22Rv1 (cell line): ENCODE results near the gene RDH12.

Source experiments
- ZFX ChIP-seq: fragments of 450-650 bp; IDR thresholded peaks from 2 replicates; pipeline ENCODE4 v1.6.1; 2017; ENCODE audit warnings: antibody characterized with exemption, borderline replicate concordance
- TF ChIP-seq, protein P1 (sequence below): fragments of 450-650 bp; IDR thresholded peaks from 2 replicates; pipeline ENCODE4 v1.5.1; 2017; ENCODE audit warnings: mild to moderate bottlenecking

DNA sequence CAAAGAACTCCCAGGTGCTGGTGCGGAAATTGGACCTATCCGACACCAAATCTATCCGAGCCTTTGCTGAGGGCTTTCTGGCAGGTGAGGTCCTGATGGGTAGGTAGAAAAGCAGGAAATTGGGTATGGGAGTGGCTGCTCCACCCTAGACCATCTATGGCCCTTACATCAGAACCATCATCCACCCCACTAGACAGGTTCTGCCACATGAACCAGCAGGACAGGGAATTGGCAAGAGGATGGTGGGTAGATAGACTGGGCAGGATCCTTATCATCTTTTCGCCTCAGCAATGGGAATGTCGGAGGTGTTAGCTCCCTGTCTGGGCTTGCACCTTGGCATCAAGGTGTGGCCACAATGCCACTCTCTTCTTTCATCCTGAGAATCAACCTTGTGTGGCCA is 23.5 kb downstream of the RDH12 start:
- TF ChIP-seq, protein P1, sequence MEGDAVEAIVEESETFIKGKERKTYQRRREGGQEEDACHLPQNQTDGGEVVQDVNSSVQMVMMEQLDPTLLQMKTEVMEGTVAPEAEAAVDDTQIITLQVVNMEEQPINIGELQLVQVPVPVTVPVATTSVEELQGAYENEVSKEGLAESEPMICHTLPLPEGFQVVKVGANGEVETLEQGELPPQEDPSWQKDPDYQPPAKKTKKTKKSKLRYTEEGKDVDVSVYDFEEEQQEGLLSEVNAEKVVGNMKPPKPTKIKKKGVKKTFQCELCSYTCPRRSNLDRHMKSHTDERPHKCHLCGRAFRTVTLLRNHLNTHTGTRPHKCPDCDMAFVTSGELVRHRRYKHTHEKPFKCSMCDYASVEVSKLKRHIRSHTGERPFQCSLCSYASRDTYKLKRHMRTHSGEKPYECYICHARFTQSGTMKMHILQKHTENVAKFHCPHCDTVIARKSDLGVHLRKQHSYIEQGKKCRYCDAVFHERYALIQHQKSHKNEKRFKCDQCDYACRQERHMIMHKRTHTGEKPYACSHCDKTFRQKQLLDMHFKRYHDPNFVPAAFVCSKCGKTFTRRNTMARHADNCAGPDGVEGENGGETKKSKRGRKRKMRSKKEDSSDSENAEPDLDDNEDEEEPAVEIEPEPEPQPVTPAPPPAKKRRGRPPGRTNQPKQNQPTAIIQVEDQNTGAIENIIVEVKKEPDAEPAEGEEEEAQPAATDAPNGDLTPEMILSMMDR: no peak
- no peak for TF ChIP-seq ZFX
